HG03378 (cell line): ENCODE measurements around the gene GPR158.

ENCODE experiments used
- ATAC-seq: cut with Tn5 transposase; IDR thresholded peaks from one replicate; pipeline ENCODE4 v1.9.1; 2021; ENCODE audit warnings: mild to moderate bottlenecking, moderate library complexity; ENCODE audit not compliant: unreplicated experiment

GPR158 gene

GRCh38 chr10:25498645-25499044 lies 323.8 kb downstream of the GPR158 start:
- no peak for ATAC-seq

DNA sequence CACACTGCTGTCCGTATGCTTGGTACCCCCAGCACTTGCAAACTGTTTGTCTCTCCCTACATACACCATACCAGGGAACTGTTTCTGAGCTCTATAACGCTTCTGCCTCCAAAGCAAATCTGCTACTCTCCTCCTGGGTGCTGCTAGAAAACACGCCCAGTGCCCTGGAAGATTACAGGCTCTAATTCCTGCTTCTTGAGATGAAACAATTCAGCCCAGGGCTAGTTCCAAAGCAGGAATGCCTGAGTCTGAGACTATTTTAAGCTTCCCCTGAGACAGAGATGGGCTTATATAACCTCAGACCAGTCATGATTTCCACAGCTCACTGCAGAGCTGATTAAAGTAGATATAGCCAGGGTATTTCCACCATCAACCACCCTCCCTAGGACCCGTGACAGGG lies 327.1 kb downstream of the GPR158 start:
- ATAC-seq = no peak

GRCh38 chr10:25502453-25502852 lies 327.7 kb downstream of the GPR158 start:
- no peak for ATAC-seq

- no peak for ATAC-seq
These were observed 329.5 kb downstream of the GPR158 start for GRCh38 chr10:25504306-25504705.

DNA sequence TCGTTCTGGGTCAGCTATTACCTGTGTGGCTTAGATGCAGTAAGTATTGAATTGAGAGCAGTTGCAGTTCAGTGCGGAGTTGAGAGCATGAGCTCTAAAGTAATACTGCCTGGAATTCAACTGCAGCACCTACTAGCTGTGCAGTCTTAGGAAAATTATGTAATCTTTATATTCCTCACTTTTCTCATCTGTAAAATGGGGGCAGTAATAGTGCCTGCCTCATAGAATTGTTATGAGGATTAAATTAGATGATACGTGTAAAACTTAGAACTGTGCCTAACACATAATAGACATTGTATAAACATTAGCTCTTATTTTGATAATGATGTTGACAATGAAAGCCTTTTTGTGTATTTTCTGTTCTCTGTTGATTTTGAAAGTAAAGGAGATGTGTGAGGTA lies 330.0 kb downstream of the GPR158 start:
- ATAC-seq = no peak

DNA sequence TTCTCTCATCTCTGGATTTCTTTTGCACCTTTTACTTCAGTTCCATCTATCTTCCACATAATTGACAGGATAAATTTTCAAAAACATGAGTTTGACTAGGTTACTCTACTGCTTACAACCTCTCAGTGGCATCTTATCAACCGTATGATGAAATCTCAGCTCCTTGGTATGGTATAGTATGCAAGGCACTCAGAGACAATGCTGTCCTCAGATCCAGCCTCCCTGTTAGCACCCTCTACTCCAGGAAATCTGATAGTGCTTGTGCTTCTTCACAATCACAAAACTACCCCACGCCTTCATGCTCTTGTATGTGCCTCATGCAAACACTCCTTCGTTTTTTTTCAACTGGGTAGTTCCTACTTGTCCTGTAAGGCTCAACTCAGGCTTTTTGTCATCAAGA lies 330.7 kb downstream of the GPR158 start:
- no peak for ATAC-seq

DNA sequence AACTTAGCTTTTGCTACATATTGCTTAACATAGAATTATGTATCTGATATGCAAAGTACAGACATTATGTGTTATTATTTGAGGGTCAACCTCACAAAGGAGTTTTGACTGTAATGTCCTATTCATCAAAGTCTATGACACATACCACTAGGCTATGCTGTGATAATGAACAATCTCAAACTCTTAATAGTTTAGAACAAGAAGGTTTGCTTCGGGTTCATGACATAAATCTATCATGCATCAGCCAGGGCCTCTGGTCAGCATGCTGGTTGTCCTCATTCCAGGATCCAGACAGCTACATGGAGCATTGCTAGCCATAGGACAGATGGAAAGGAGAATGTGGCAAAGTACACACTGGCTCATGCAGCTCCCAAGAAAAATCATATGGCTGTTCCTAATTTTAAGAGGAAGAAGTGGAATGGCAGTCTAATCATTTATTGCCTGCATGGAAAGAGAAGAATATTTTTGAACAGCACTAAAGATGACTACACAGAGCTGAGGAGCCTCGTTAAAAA lies 332.1 kb downstream of the GPR158 start:
- no peak for ATAC-seq

DNA sequence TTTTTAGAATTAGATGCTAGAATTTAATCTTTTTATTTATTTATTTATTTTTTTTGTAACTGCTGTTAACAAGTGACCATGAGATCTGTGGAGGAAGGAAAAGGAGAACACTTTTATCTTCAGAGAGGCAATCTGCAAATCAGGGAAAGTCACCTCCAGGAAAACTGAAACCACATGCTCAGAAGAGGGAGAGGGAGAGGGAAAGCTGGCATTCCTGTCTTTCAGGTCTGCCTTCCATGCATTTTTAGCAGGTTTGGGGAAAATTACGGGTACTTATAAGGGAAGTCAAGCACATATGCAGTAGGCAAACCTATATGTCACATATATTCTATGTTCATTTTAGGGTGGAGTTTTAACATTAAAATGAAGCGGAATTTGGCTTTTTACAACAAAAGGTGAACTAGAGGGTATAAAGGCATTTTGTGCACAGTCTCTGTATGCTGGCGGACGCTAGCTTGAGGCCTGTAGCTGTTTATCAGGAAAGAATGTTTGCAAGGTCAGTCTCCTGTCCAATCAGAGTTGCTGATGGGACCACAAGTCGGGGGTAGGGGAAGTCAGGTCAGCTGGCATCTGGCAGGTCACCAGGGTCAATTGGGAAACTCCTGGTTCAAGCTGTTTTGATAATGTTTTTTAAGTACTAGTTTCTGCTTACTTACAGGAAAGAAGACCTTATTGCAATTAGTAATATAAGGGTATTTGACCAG lies 333.5 kb downstream of the GPR158 start:
- no peak for ATAC-seq

DNA sequence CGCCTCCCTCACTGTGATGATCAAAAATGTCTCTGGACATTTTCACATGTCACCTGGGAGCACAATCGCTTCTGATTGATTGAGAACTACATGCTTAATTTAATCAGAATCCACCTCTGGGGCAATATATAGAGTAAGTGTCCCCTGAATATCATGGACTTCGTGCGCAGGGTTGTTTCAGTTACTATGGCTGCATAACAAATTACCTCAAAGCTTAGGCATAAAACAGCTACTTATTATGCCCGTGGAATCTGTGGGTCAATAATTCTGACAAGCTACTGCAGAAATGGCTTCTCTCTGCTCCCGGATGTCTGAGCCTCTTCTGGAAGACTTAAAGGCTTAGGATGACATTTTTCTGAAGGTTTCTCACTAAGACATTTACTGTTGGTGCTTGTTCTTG lies 334.4 kb downstream of the GPR158 start:
- ATAC-seq = no peak

- ATAC-seq = no peak
These were observed 347.5 kb downstream of the GPR158 start for GRCh38 chr10:25522294-25522693.

DNA sequence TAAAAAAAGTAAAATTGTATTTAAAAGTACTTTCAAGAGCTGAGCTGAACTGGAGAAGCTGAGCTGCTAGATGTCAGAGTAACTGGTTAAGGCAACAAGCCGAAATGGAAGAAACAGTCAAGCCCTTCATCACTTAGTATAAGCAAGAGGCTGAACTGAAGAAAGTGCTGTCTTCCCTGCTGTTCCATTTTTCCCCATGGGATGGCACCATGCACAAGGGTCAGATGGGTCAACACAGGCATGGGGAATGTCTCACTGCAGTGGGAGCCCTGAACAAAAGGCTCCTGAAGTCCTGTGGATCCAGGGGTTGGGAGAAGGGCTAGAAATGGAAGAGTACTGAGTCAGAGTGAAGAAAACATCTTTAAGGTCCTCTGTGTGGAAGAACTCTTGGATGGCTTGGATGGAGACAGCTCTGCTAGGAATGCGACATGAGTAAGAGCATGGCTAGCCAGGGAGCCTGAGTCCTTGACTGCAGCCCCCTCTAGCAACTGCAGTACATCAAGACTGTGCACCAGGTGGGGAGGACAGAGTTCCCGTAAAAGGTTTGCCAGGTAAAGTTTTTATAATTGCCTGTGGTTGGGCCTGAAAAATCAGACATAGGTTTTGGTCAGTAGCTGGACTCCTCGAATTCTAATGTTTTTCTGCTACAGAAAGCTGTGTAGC lies 348.3 kb downstream of the GPR158 start:
- no peak for ATAC-seq

DNA sequence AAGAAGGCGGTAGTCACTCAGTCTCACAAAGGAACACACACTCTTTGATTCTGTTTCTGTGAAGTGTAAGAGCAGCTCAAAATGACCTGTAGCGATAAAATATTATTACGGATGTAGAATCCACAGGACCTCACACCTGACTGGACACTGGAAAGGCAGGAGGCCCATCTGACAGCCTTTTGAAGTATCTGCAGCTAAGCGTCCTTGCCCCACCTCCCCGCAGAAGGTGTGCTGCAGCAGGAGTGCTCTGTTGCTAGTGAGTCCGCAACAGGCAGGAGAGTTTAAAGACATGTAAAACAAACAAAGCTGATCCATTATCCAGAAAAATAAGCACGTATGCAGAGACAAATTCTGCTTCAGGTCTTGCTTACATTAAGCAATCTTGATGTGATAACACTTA lies 355.5 kb downstream of the GPR158 start:
- ATAC-seq = no peak

DNA sequence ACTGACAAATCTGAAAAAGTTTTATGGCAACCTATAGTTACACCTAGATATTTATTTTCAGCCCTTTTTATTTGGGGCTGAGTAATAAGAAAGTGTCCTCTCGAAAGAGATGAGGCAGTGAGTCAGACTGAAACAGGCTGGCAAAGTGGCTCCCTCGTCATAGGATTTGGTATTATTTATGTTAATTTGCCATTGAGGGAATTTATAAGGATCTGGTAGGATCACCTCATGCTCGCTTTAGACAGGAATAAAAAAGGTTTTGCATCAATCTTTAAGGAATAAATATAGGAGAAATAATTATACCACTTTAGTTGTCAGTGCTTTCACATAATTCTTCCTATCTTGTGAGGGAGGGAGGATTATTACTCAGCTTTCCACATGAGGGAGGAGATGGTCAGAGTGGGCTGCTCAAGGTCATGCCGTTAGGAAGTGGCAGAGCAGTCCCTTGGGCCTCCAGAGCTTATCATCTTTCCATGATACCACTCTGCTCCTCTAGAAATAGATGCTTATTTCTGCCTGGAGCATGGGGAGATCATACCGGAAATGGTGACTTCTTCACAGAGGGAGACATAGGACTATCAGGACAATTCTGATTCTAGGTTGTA lies 356.8 kb downstream of the GPR158 start:
- ATAC-seq = no peak

DNA sequence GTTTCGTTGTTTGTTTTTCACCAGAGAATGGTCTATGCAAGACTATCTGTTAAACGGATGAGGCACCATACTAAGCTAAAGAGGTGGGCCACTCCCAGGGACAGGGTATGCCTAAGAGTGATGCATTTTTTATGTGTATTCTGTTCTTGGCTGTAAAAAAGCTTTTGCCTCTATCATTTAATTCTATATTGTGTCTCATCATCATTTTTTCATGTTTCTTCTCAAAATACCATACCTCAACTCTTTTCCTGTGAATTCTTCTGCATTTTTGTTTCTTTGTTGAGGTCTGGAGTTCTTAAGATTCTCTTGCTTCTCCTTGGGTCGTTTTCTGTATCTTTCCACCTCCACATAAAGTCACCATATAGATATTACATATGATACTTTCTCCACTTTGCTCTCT lies 357.4 kb downstream of the GPR158 start:
- ATAC-seq = no peak

- no peak for ATAC-seq
These were observed 361.2 kb downstream of the GPR158 start for GRCh38 chr10:25536027-25536426.

DNA sequence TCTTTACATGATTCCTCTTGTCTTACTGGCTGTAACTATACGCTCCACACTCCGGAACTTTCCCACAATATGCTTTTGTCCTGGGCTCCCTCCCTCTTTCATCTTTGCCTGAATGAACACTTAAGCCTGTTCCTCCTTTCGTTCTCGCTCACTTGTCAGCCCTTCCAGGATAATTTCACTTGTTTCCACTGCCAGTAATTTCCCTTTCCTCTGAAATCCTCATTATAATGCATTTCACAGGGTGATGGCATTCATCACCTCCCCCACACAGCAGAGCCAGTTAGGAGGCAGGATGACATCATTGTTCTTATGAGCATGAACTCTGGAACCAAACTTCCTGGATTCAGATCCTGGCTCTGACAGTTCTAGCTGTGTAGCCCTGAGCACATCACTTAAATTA lies 372.6 kb downstream of the GPR158 start:
- ATAC-seq = no peak

DNA sequence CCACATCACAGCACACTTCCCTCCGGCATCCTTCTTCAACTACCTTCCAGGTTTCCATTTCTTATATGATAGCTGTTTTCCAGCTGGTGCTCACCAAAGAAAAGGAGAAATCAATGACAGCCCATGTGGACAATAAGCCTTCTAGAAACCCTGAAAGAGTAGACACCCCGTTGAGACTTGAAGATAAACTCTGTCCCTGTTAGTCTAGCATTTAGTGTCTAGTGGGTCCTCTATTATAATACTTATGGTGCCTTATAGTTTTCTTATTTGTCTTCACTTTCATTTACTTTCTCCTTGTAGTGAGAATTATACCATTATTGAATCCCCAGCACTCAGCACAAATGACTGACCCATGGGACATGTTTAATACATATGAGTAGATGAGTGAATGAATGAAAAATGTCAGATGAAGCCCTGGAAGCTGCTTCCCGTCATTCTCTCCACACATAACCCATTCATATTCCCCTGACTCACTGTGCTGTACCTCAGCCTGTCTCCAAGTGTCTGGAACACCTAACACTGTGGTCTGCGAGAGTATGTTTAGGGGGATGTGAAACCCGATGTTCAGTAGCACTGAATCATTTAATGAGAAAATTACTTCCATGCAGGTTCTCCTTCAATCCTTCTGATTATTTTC lies 377.6 kb downstream of the GPR158 start:
- ATAC-seq = no peak

DNA sequence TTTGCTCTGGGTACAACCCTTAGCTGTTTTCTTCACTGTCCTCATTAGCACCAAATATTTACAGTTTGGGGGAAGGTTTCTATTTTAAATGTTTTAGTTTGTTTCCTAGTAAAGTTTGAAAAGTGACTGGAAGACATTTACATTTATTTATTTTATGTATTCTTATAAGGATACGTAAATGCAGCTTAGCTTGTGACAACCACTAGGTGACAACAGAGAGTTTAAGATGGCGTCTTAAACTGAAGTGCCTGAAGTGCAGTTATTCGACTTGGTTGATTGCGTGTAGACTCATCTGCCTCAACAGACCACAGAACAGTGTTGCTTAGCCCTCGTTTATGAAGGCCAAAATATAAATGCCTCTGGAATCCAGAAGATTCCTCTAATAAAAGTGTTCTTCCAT lies 381.1 kb downstream of the GPR158 start:
- no peak for ATAC-seq

- no peak for ATAC-seq
These were observed 381.7 kb downstream of the GPR158 start for GRCh38 chr10:25556457-25556856.

- ATAC-seq = no peak
These were observed 382.3 kb downstream of the GPR158 start for GRCh38 chr10:25557136-25557535.

GRCh38 chr10:25561758-25562157 lies 387.0 kb downstream of the GPR158 start:
- ATAC-seq = no peak

GRCh38 chr10:25562547-25562946 lies 387.7 kb downstream of the GPR158 start:
- ATAC-seq = no peak
